AG09309 (cell line): ENCODE measurements around the gene HAGH.

Experiments used
- DNase-seq: peaks from one replicate; pipeline ENCODE4 v3.0.0-alpha.2; 2010; ENCODE audit warnings: low read depth
- H3K4me3 ChIP-seq: 2 replicates; pipeline ENCODE4 v1.5.1; 2011; ENCODE audit warnings: mild to moderate bottlenecking, low read depth, low read length, moderate library complexity; ENCODE audit not compliant: control insufficient read depth
- CTCF ChIP-seq: IDR thresholded peaks from 2 replicates; pipeline ENCODE4 v1.5.1; 2011; ENCODE audit warnings: mild to moderate bottlenecking, low read depth, low read length, inconsistent platforms; ENCODE audit not compliant: insufficient read depth, control insufficient read depth; ENCODE audit errors: missing control alignments

Gene HAGH

GRCh38 chr16:1832838-1833454 is 6.3 kb upstream of the HAGH start:
- no peak overlapping the region for H3K4me3 ChIP-seq
- DNase-seq, result no peak
- no peak for TF ChIP-seq CTCF

- DNase-seq, result no peak
- no peak overlapping the region for H3K4me3 ChIP-seq
- no peak for TF ChIP-seq CTCF
These were observed 4.8 kb upstream of the HAGH start for GRCh38 chr16:1831186-1832075.

GRCh38 chr16:1830213-1830612 is 3.6 kb upstream of the HAGH start:
- TF ChIP-seq CTCF, result no peak
- H3K4me3 ChIP-seq, result no peak overlapping the region
- no peak for DNase-seq

GRCh38 chr16:1828645-1829410 is 2.2 kb upstream of the HAGH start:
- no peak overlapping the region for H3K4me3 ChIP-seq
- DNase-seq, result no peak

GRCh38 chr16:1825864-1826690 is 548 bp downstream of the HAGH start:
- DNase-seq, result no peak
- peak overlapping the region; percentile 35 for H3K4me3 ChIP-seq
- TF ChIP-seq CTCF, result no peak

More at GRCh38 chr16:1828645-1829410, 2.2 kb upstream of the HAGH start:
- TF ChIP-seq CTCF, result no peak
